ENCODE data around the gene NFATC3.

DNA sequence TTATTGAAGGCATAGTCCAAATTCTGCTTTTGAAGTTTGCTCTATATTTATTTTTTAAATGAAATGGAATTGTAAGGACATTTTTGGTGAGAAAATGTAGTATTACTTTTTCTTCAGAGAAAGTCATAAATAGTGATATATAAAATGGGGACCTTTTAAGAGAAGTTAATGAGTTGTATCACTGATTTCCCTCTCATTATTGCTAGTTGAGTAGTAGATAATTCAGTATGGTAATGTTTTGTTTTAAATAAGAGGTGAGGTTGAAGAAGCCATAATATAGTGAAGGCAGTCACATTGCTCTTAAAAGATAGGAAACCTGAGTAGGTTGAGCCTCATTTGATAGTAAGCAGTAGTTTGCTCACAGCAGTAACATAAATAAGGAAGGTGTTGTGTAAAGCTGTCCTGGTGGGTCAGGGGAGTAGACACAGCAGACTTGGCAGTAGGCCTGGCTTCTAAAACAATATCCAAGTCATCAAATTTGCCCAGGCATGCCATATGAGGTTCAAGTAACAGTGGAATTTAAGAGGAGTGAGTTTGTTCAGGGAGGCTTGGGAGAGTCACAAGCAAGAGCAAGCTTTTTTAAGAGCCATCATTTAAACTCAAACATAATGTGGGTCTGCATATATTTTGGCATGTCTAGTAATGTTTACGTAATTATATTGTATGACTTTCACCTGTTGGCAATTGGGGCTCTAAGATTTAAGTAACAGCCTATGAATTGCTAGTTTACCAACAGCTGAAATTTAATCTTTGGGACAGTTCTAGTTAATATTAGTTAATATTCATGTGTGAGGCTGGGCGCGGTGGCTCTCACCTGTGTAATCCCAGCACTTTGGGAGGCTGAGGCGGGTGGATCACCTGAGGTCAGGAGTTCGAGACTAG lies 6.5 kb downstream of the NFATC3 start:
- TF ChIP-seq, protein P1, sequence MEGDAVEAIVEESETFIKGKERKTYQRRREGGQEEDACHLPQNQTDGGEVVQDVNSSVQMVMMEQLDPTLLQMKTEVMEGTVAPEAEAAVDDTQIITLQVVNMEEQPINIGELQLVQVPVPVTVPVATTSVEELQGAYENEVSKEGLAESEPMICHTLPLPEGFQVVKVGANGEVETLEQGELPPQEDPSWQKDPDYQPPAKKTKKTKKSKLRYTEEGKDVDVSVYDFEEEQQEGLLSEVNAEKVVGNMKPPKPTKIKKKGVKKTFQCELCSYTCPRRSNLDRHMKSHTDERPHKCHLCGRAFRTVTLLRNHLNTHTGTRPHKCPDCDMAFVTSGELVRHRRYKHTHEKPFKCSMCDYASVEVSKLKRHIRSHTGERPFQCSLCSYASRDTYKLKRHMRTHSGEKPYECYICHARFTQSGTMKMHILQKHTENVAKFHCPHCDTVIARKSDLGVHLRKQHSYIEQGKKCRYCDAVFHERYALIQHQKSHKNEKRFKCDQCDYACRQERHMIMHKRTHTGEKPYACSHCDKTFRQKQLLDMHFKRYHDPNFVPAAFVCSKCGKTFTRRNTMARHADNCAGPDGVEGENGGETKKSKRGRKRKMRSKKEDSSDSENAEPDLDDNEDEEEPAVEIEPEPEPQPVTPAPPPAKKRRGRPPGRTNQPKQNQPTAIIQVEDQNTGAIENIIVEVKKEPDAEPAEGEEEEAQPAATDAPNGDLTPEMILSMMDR (IDR thresholded peaks at IDR 0.05; ENCODE audit: low read length) = no peak
- no peak for TF ChIP-seq EZH2 (IDR thresholded peaks at IDR 0.05; ENCODE audit: borderline replicate concordance, low read length)
